Myocyte (in vitro differentiated cells): ENCODE measurements around the gene DGKE. TPM values are rescaled to one million over a fixed set of nuclear protein-coding genes. Genes with fewer than 3 reads are reported as not detected.

Experiments
- DNase-seq: peaks from one replicate; pipeline ENCODE4 v3.0.0-alpha.2; 2012; ENCODE audit warnings: low read depth
- total RNA-seq: library from RNA; depleted of rRNA; stranded (reverse); fragments of >200 nt; gene quantifications from 2 replicates; pipeline ENCODE4 v1.2.3, GENCODE V29; 2014

Gene DGKE
- total RNA-seq, 1 donor from 2014 or later: 3.1 TPM

- DNase-seq: no peak
These were observed 53.9 kb downstream of the DGKE start for GRCh38 chr17:56887552-56888467.

GRCh38 chr17:56890390-56890789, 56.4 kb downstream of the DGKE start:
- DNase-seq: no peak

GRCh38 chr17:56890906-56891674, 57.1 kb downstream of the DGKE start:
- no peak for DNase-seq

GRCh38 chr17:56891751-56892150, 57.8 kb downstream of the DGKE start:
- no peak for DNase-seq

- no peak for DNase-seq
These were observed 58.4 kb downstream of the DGKE start for GRCh38 chr17:56892333-56892732.

GRCh38 chr17:56893503-56893902, 59.6 kb downstream of the DGKE start:
- DNase-seq: no peak

GRCh38 chr17:56894859-56895455, 61.0 kb downstream of the DGKE start:
- DNase-seq: no peak

- no peak for DNase-seq
These were observed 62.4 kb downstream of the DGKE start for GRCh38 chr17:56896217-56896967.

- no peak for DNase-seq
These were observed 63.0 kb downstream of the DGKE start for GRCh38 chr17:56896968-56897359.

GRCh38 chr17:56897646-56898424, 63.9 kb downstream of the DGKE start:
- DNase-seq: no peak

- DNase-seq: no peak
These were observed 64.9 kb downstream of the DGKE start for GRCh38 chr17:56898874-56899273.

GRCh38 chr17:56899403-56899802, 65.5 kb downstream of the DGKE start:
- DNase-seq: no peak

- DNase-seq: peak; percentile 86
These were observed 68.4 kb downstream of the DGKE start for GRCh38 chr17:56902348-56902747.

- no peak for DNase-seq
These were observed 69.6 kb downstream of the DGKE start for GRCh38 chr17:56903560-56903959.

GRCh38 chr17:56908001-56908542, 74.1 kb downstream of the DGKE start:
- DNase-seq: peak; percentile 79

- no peak for DNase-seq
These were observed 76.0 kb downstream of the DGKE start for GRCh38 chr17:56909742-56910508.

GRCh38 chr17:56910509-56911235, 76.7 kb downstream of the DGKE start:
- no peak for DNase-seq
